Measurements from ENCODE around the gene VSIR.

VSIR gene

DNA sequence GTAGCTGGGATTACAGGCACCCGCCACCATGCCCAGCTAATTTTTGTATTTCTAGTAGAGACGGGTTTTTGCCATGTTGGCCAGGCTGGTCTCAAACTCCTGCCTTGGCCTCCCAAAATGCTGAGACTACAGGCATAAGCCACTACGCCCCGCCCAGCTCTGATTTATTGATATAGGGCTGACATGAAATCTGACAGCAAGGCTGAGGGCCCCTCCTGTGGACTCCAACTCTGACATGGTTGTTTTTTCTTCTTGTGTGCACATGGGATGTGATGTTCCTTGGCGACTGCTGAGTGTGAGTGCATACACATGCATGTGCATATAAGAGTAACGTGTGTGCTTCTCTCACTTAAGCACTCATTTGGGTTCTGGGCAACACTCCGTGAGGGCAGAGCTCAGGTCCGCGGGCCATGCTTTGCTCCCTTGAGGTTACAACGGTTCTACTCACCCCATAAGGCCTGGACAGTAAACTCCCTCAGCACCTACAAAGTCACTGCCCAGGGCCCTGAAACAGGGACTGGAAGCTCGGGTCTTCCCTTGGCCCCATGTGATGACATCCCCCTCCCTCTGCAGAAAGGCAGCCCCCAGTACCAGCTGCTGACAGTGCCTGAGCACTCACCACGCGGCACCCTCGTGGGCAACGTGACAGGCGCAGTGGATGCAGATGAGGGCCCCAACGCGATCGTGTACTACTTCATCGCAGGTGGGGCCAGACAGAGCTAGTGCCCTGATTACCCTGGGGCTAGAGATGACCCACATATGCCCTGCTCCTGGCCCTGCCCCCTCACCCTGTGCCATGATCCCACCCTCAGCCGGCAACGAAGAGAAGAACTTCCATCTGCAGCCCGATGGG, 33.6 kb upstream of the VSIR start:
- no peak for DNase-seq

DNA sequence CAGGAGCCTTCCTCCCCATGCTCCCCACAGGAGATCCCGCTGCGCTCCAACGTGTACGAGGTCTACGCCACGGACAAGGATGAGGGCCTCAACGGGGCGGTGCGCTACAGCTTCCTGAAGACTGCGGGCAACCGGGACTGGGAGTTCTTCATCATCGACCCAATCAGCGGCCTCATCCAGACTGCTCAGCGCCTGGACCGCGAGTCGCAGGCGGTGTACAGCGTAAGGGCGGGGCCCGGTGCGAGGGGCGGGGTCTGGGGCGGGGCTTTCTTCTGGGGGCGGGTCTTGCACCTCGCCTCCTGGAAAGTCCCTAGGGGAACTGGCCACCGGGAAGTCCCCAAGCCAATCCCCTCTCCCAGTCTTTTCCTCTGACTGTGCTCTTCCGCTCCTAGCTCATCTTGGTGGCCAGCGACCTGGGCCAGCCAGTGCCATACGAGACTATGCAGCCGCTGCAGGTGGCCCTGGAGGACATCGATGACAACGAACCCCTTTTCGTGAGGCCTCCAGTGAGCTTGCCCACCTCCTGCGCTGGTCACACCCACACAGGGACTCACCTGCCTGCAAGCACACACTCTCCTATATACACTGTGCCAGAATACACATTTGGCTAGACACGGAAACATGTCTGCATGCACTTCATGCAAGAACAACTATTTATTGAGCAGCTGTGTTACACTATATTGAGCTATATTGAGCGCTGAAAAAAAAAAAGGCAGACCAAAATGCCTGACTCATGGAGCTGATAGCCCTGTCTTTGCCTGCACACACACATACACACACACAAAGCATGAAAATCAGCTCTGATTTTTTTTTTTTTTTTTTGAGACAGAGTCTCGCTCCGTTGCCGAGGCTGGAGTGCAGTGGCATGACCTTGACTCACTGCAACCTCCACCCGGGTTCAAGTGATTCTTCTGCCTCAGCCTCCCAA, 32.7 kb upstream of the VSIR start:
- no peak for DNase-seq

DNA sequence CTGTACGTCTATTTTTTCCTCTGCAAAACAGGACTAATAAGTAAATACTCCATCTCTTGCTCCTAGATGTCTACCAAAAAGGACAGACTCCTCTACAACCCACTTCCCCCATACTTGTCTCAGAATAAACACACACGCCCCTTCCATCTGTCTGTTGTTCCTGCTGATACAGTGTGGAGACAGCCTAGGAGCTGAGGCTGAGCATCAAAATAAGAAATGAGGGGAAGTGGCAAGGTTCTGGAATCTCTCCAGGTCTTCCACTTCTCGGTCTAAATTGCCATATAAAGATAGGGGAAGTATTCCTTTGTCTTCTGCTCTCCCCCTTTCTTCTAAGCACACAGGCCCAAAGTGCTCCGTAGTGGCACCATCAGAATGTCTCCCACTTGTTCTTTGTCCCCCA, 30.8 kb upstream of the VSIR start:
- peak in 1 of 3 experiments; percentile 20 for DNase-seq

DNA sequence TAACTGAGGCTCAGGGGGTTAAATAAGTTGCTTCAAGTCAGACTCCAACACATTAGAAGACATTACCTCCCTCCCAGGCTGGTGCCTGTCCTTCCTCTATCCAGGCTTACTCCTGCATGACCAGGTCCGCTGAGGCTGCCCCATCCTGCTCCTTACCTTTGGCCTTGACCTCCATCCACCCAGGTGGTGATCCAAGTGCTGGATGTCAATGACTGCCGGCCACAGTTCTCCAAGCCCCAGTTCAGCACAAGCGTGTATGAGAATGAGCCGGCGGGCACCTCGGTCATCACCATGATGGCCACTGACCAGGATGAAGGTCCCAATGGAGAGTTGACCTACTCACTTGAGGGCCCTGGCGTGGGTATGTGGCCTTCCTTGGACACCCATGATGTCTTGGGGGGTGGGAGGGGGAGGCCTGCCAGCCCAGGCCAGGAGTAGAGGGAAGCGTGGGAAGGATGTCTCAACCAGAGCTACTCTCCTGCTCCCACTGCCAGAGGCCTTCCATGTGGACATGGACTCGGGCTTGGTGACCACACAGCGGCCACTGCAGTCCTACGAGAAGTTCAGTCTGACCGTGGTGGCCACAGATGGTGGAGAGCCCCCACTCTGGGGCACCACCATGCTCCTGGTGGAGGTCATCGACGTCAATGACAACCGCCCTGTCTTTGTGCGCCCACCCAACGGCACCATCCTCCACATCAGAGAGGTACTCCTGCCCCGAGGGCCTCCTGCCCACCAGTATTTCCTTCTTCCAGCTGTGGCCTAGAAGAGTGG, 29.6 kb upstream of the VSIR start:
- DNase-seq = no peak

DNA sequence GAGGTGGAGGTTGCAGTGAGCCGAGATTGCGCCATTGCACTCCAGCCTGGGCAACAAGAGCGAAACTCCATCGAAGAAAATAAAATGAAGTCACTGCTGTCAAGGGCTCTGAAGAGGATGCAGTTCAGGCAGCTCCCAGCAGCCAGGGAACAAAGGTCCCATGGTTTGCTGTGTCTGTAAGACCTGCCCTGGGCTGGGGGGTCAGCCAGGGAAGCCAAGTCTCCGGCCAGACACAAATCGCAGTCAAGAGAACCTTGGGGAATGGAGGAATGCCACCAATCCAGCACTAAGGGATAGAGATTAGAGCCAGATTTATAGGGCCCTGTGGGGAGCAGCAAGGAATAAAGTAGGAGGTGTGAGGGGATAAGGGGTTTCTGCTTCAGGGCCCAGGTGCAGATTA, 28.9 kb upstream of the VSIR start:
- no peak for DNase-seq

DNA sequence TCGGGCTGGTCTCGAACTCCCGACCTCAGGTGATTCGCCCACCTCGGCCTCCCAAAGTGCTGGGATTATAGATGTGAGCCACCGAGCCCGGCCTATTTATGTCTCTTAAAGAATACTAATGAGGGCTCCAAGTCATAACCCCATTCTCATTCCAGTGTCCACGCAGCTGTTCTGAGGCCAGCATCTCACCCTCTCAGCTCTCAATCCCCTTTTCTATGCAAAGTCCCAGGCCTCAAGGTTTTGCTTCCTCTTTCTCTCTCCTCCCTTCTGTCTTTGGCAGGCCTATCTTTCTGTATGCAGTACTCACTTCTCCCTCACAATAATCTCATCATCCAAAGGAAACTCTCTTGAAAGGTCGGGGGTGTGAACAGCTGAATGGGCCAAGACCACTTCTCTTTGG, 28.0 kb upstream of the VSIR start:
- no peak for DNase-seq

DNA sequence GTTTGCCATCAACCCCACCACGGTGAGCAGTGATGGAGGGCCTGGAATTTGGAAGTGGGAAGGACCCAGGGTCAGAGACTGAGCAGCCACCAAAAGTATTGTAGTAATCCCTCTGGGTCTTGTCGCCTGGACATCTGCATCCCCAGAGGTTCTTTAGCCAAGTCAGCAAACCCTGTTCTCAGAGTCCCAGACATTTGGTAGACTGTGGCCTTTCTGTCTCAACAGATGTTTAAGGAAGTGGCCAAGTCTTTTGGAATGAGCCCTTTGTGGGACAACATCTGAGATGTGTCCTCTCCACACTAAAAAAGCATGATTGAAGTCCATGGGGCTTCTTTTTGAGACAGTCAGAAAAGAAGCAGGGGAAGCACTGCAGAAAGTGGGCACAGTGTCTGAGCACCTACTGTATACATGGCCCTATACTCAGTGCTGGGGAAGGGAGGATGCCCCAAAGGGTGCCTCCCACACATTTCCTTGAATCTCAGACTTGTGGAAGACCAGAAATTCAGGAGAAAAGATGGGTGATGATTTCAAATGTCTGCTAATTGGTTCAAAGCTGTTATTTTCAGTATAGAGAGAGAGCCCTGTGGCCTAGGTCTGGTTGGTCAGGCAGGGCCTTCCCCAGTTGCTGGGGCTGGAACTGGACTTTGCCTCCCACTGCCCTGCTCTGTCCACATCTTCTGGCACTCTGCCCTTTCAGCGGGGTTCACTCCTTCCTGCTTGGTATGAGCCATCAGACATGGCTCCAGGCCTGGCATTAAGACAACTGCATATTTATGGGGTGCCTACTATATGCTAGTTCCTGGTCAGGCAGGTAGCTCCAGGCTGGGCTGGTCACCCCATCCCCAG, 26.5 kb upstream of the VSIR start:
- DNase-seq = no peak

DNA sequence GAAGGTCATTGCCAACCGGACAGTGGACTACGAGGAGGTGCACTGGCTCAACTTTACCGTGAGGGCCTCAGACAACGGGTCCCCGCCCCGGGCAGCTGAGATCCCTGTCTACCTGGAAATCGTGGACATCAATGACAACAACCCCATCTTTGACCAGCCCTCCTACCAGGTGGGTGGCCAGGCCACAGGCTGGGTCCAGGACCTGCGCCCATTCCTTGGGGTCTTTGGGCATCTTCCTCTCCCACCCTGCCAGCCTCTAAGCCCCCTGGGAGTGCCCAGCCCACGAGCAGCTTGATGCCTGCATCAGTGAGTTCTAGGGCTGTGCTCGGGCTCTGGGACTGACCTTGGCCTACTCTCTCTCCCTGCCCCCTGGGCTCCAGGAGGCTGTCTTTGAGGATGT, 25.8 kb upstream of the VSIR start:
- no peak for DNase-seq

DNA sequence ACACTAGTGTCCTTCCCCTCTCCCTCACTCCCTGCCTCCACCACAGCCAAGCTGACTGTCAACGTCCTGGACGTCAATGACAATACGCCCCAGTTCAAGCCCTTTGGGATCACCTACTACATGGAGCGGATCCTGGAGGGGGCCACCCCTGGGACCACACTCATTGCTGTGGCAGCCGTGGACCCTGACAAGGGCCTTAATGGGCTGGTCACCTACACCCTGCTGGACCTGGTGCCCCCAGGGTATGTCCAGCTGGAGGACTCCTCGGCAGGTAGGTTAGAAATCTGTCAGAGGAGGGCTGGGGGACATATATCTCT, 24.9 kb upstream of the VSIR start:
- DNase-seq = no peak

DNA sequence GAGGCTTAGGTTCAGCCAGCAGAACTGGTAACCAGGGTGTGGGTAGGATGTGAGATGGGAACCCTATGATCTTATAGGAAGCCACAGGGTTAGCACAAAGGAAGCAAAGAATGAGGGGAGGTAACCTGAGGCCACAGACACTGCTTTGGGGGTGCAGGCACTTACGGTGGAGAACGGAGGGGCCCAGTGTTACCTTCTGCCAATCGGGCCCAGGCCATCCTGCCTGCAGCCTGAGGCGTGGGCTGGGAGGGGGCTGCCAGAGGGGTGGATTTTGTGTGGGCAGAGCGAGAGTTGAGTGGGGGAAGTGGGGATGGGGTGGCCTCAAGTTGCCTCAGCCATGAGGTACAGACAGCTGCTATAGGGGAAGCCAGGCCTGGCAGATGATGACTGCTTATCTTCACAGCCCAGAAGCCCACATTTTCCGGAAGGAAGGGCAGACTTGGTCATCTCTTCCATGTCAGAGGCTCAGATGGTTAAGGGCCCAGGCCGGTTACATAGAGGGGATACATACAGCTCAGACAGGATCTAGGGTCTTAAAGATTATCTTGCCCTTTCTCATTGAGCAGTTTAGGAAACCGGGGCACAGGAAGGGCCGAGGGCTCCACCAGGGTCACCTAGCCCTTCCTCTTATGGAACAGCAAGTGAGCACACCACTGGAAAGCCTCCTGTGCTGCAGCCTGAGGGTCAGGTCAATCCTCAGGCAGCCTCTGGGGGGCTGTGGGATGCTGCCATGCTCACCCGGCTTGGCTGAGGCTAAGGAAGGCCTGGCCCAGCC, 24.4 kb upstream of the VSIR start:
- no peak for DNase-seq

DNA sequence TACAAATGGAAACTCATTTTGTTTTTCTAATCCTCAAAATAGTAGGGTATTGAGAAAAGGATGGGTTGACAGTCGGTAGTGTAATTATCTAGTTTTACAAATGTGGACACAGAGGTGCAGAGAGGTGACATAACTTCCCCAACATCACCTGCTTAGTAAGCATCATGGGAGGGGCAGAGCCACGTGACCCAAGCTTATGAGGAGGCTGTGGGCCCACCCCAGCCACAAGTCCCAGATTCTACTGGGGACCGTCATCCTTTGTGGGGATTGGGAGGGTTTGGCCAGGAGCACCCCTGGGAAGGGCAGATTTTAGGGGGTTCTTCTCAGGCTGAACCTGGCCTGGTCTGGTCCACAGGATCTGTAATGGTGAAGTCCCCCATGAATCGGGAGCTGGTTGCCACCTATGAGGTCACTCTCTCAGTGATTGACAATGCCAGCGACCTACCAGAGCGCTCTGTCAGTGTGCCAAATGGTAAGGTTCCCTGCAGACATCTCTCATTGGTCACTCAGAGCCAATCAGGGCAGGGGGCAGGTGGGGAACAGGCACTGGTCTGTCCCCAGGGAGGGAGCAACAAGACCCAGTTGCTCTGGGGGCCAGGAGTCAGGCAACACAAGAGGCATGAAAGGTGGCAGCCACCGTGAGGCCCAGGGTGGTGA, 23.6 kb upstream of the VSIR start:
- DNase-seq = no peak

DNA sequence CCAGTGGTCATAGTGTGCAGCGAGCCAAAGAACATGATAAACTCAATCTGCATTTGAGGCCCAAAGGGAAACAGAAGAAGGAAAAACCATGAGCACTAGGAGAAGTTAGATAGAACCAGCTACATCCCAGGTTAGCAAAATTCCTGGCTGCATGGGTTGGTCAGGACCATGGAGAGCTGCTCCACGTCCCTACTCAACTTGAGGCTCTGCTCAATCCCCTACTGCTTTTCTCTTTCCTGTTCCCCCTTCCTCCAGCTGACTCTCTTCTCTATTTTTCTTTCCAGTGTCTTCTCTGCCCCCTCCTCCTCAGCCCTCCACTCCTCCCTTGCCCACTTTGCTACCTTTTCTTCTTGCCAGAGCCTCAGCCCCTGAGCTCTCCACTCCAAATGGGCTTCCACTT, 21.9 kb upstream of the VSIR start:
- no peak for DNase-seq

DNA sequence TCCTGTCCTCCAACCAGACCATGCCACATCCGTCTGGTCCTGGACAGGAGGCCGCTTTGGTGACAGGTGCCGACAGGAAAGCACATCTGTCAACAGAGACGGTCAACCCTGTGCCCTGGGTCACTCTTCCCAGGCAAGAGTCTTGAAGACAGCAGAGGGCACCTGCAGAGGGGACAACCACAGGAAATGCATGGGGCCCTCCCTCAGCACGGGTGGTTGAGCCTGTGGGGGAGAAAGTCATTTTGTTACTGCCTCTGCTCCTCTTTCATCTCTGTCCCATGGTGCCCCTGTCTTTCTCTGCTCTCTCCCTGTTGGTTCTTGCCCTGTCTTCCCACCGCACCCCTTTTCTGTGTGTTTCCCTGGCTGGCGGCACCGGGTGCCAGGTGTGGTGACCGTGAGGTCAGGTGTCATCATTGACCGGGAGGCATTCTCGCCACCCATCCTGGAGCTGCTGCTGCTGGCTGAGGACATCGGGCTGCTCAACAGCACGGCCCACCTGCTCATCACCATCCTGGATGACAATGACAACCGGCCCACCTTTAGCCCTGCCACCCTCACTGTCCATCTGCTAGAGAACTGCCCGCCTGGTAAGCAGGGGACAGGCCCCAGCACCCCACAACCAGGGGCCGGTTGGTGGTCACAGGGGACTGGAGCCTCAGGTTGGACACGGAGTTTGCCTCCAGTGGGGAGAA, 17.6 kb upstream of the VSIR start:
- DNase-seq = no peak

DNA sequence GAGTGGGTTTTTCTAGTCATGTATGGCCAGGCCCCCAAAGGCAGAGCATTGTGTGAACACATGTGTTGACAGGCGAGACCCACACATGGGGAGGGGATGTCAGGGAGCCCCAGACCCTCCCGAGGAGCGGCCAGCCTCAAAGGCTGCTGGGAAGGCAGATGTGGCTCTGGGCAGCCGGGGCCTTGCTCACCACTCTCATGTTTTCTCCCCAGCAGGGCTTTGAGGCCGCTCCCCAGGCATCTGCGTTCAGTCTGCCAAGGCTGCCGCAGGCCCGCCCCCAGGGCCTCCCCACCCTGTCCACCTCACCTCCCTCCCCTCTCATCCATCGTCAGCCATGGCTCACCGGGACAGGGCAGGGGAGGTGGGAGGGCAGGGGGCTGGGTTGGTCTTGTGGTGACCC, 16.6 kb upstream of the VSIR start:
- DNase-seq = no peak

DNA sequence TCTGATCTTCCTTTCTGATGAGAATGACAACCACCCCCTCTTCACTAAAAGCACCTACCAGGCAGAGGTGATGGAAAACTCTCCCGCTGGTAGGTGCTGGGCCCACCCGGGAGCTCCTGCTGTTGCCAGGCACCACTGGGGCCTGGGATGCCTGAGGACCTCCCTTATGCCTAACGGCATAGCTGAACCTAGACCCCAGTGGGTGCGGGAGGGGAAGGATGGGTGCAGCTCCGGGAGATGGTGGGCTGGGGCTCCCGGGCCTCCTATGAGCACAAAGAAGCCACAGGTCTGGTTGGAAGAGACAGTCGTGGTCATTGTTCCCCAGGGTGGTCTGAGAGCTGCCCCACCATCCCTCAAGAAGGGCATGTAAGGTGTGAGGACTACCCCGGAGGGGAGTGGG, 15.6 kb upstream of the VSIR start:
- DNase-seq = no peak

DNA sequence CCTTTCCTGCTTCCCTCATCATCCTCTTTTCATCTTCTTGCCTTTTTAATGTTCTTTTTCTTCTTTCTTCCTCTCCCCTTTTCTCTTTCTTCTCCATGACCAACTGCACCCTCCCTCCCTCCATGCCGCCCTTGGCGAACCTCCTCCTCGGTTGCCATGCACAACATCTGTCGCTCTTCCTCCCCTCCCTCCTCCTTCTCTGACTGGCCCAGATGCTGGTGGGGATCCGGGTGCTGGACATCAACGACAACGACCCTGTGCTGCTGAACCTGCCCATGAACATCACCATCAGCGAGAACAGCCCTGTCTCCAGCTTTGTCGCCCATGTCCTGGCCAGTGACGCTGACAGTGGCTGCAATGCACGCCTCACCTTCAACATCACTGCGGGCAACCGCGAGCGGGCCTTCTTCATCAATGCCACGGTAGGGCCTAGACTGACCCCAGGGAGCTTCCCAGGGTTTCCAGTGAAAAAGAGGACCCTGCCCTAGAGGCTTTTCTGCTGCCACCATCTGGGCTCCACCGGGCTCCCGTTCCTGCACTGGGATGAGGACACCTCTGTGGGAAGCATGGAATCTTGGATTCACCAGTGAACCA, 11.5 kb upstream of the VSIR start:
- DNase-seq = no peak

DNA sequence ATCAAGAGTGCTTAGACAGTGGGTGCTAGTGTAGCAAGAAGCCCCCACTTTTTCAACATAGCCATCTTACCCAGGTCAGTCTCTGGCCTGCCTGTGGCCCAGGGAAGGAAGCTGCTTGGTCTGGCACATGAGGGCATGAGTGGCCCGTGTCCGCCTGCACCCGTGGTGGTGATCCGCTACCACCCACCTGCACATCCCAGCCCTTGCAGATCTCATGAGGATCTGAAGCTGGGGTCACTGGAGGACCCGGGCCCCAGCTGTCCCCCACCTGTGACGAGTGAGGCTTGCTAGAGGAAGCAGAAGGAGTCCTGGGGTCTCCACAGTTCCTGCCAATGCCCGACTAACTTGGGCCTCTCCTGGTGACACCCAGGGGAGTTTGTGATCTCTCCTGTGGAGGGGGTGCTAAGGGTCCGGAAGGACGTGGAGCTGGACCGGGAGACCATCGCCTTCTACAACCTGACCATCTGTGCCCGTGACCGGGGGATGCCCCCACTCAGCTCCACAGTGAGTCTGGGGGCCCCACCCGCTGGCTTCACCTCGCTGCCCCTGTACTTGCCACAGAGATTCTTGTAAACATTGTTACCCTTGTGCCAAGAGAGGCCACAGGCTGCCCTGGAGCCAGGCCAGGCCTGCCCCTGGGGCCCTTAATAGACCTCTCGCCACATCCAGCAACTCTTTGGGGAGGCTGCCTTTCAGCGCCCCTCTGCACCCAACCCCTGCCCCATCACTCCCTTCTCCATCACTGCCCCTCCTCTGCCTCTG, 10.8 kb upstream of the VSIR start:
- no peak for DNase-seq

DNA sequence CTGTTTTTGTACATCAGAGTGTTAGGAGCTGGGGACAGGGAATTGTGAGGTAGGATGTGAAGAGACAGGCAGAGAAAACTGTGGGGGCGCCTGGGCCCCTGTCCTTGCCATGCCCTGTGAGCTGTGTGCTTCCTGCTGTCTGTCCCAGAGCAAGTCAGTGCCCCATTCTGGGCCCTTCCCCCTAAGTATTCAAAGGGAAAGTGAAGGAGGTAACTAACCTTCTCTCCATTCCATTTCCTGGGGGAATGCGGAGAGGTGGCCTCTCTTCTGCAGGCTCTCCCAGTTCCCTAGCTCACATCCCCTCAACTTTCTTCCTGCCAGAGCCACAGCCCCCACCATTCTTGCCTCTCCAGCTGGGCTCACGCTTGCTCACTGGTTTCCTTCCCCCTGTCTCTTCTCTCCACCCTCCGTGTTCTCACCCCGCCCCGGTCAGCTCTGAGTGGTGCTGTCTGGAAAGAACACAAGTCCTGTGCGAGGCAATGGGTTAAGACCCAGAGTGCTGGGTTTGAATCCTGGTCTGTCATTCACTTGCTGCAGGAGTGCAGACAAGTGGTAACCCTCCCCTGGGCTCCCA, 9.7 kb upstream of the VSIR start:
- no peak for DNase-seq
